GM23338 (cell line): ENCODE results near the gene XXYLT1. TPM values are rescaled to one million over a fixed set of nuclear protein-coding genes. Genes with fewer than 3 reads are reported as not detected.

Experiments
- ATAC-seq: fragments of 200-7000 bp; cut with Tn5 transposase; 3 replicates; pipeline ENCODE4 v1.9.1; 2020
- DNase-seq: peaks from one replicate; pipeline ENCODE4 v3.0.0-alpha.2; 2015; ENCODE audit warnings: low spot score
- H2AFZ ChIP-seq: fragments of 200-600 bp; sonication (generic); 2 replicates; pipeline ENCODE4 v1.8.0; 2016; ENCODE audit warnings: antibody characterized with exemption, mild to moderate bottlenecking, moderate library complexity
- H3F3A ChIP-seq: fragments of 200-600 bp; sonication (generic); replicated peaks from 2 replicates; pipeline ENCODE4 v1.8.0; 2017; ENCODE audit warnings: antibody characterized with exemption, mixed run types, low read depth
- H3K27ac ChIP-seq: fragments of 200-600 bp; sonication (generic); 2 replicates; pipeline ENCODE4 v1.6.1; 2016; ENCODE audit warnings: low read depth
- H3K27me3 ChIP-seq: fragments of 200-600 bp; sonication (generic); 2 replicates; pipeline ENCODE4 v1.8.0; 2016; ENCODE audit warnings: mild to moderate bottlenecking, mixed run types, moderate library complexity; ENCODE audit not compliant: insufficient read depth
- H3K36me3 ChIP-seq: fragments of 200-600 bp; sonication (generic); 2 replicates; pipeline ENCODE4 v1.8.0; 2016; ENCODE audit warnings: mild to moderate bottlenecking; ENCODE audit not compliant: insufficient read depth
- H3K4me1 ChIP-seq: fragments of 200-600 bp; sonication (generic); 2 replicates; pipeline ENCODE4 v1.8.0; 2016; ENCODE audit warnings: mild to moderate bottlenecking, moderate library complexity; ENCODE audit not compliant: insufficient read depth
- H3K4me2 ChIP-seq: fragments of 200-600 bp; sonication (generic); 2 replicates; pipeline ENCODE4 v1.7.1; 2017; ENCODE audit warnings: mixed run types
- H3K4me3 ChIP-seq: fragments of 200-600 bp; sonication (generic); 2 replicates; pipeline ENCODE4 v1.6.1; 2016; ENCODE audit warnings: mixed run types
- H3K79me2 ChIP-seq: fragments of 200-600 bp; sonication (generic); replicated peaks from 2 replicates; pipeline ENCODE4 v1.8.0; 2017; ENCODE audit warnings: mild to moderate bottlenecking; ENCODE audit not compliant: insufficient read depth
- H3K9me2 ChIP-seq: fragments of 200-600 bp; sonication (generic); 2 replicates; pipeline ENCODE4 v1.8.0; 2017; ENCODE audit not compliant: insufficient read depth
- H4K20me1 ChIP-seq: fragments of 200-600 bp; sonication (generic); replicated peaks from 2 replicates; pipeline ENCODE4 v1.8.0; 2017; ENCODE audit warnings: mild to moderate bottlenecking; ENCODE audit not compliant: insufficient read depth
- H3K27ac Mint-ChIP-seq: 2 replicates; pipeline ENCODE4 v1.8.0; 2020; ENCODE audit warnings: inconsistent platforms, mild to moderate bottlenecking, moderate library complexity, mixed read lengths
- H3K27me3 Mint-ChIP-seq: 3 replicates; pipeline ENCODE4 v1.8.0; 2022; ENCODE audit warnings: low read depth, mild to moderate bottlenecking, moderate library complexity, mixed read lengths, inconsistent platforms; ENCODE audit not compliant: insufficient read depth, poor library complexity
- H3K36me3 Mint-ChIP-seq: 3 replicates; pipeline ENCODE4 v1.8.0; 2021; ENCODE audit warnings: low read depth, mild to moderate bottlenecking, inconsistent platforms, moderate library complexity, mixed read lengths
- H3K4me1 Mint-ChIP-seq: 3 replicates; pipeline ENCODE4 v1.8.0; 2020; ENCODE audit warnings: mild to moderate bottlenecking, inconsistent platforms, mixed read lengths
- H3K4me3 Mint-ChIP-seq: 3 replicates; pipeline ENCODE4 v1.8.0; 2021; ENCODE audit warnings: moderate library complexity, mild to moderate bottlenecking, inconsistent platforms, mixed read lengths
- H3K9me3 Mint-ChIP-seq: 3 replicates; pipeline ENCODE4 v1.8.0; 2020; ENCODE audit warnings: moderate library complexity, mild to moderate bottlenecking, inconsistent platforms, mixed read lengths
- CREB1 ChIP-seq: fragments of 250-450 bp; sonication (Bioruptor Pico); IDR thresholded peaks from 2 replicates; pipeline ENCODE4 v1.5.0; 2020; ENCODE audit warnings: low read depth, mild to moderate bottlenecking, moderate library complexity
- polyA plus RNA-seq: library from polyadenylated mRNA; unstranded; fragments of >200 nt; fragmentation: Nextera tagmentation; extraction: Ambion mirVana; gene quantifications from 2 replicates; pipeline ENCODE4 v1.2.1, GENCODE V29; 2016
- total RNA-seq: library from RNA; depleted of rRNA; stranded (reverse); fragments of >200 nt; shearing (Covaris generic); gene quantifications from 2 replicates; pipeline ENCODE4 v1.2.3, GENCODE V29; 2014
- TF ChIP-seq, protein P1 (sequence below), 2 experiments: fragments of 200-600 bp in 1 of 2; sonication (generic) in 1 of 2; conservative IDR thresholded peaks; 2 replicates each; pipeline versions ENCODE4 v1.5.1 to v1.6.1; 2016 to 2017; ENCODE audit warnings: antibody characterized with exemption in 2 of 2, low read depth in 2 of 2, mild to moderate bottlenecking in 2 of 2, moderate library complexity in 1 of 2
- TF ChIP-seq, protein P2 (sequence below): fragments of 250-450 bp; sonication (Bioruptor Pico); IDR thresholded peaks from 2 replicates; pipeline ENCODE4 v1.5.0; 2020; ENCODE audit warnings: mild to moderate bottlenecking, moderate library complexity
- TF ChIP-seq, protein P3 (sequence below): IDR thresholded peaks from 2 replicates; pipeline ENCODE4 v1.6.1; 2016; ENCODE audit warnings: antibody characterized with exemption

The XXYLT1 gene
- total and polyA plus RNA-seq, 2 experiments from 2014 or later: 13.5 to 34.8 TPM

GRCh38 chr3:195271410-195272243 lies 668 bp upstream of the XXYLT1 start:
- Histone ChIP-seq H3K4me2 (peak overlapping the region; percentile 85), H3K9me2 (no peaks in the 10 kb centered on the region), H4K20me1 (peaks cover 31% of the 10 kb centered on the region), H3K4me1 (peaks cover 11% of the 10 kb centered on the region; the same call in 1 of the 2 replicates), H3K27me3 (no peaks in the 10 kb centered on the region), H3K4me3 (peak overlapping the region; percentile 83), H3F3A (no peaks in the 10 kb centered on the region), H2AFZ (peak overlapping the region; percentile 95), H3K36me3 (no peaks in the 10 kb centered on the region), H3K79me2 (peaks cover 35% of the 10 kb centered on the region), H3K27ac (peak overlapping the region; percentile 86; the same call in 1 of the 2 replicates)
- peak; percentile 73 for ATAC-seq
- peaks cover 22% of the 10 kb centered on the region for H3K4me1 Mint-ChIP-seq
- peaks cover 7% of the 10 kb centered on the region for H3K27me3 Mint-ChIP-seq
- TF ChIP-seq, protein P1, sequence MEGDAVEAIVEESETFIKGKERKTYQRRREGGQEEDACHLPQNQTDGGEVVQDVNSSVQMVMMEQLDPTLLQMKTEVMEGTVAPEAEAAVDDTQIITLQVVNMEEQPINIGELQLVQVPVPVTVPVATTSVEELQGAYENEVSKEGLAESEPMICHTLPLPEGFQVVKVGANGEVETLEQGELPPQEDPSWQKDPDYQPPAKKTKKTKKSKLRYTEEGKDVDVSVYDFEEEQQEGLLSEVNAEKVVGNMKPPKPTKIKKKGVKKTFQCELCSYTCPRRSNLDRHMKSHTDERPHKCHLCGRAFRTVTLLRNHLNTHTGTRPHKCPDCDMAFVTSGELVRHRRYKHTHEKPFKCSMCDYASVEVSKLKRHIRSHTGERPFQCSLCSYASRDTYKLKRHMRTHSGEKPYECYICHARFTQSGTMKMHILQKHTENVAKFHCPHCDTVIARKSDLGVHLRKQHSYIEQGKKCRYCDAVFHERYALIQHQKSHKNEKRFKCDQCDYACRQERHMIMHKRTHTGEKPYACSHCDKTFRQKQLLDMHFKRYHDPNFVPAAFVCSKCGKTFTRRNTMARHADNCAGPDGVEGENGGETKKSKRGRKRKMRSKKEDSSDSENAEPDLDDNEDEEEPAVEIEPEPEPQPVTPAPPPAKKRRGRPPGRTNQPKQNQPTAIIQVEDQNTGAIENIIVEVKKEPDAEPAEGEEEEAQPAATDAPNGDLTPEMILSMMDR (conservative IDR thresholded peaks at IDR 0.05; ENCODE audit: low read depth in 2 of 2): peak; percentile 82 to 96
- TF ChIP-seq, protein P2, sequence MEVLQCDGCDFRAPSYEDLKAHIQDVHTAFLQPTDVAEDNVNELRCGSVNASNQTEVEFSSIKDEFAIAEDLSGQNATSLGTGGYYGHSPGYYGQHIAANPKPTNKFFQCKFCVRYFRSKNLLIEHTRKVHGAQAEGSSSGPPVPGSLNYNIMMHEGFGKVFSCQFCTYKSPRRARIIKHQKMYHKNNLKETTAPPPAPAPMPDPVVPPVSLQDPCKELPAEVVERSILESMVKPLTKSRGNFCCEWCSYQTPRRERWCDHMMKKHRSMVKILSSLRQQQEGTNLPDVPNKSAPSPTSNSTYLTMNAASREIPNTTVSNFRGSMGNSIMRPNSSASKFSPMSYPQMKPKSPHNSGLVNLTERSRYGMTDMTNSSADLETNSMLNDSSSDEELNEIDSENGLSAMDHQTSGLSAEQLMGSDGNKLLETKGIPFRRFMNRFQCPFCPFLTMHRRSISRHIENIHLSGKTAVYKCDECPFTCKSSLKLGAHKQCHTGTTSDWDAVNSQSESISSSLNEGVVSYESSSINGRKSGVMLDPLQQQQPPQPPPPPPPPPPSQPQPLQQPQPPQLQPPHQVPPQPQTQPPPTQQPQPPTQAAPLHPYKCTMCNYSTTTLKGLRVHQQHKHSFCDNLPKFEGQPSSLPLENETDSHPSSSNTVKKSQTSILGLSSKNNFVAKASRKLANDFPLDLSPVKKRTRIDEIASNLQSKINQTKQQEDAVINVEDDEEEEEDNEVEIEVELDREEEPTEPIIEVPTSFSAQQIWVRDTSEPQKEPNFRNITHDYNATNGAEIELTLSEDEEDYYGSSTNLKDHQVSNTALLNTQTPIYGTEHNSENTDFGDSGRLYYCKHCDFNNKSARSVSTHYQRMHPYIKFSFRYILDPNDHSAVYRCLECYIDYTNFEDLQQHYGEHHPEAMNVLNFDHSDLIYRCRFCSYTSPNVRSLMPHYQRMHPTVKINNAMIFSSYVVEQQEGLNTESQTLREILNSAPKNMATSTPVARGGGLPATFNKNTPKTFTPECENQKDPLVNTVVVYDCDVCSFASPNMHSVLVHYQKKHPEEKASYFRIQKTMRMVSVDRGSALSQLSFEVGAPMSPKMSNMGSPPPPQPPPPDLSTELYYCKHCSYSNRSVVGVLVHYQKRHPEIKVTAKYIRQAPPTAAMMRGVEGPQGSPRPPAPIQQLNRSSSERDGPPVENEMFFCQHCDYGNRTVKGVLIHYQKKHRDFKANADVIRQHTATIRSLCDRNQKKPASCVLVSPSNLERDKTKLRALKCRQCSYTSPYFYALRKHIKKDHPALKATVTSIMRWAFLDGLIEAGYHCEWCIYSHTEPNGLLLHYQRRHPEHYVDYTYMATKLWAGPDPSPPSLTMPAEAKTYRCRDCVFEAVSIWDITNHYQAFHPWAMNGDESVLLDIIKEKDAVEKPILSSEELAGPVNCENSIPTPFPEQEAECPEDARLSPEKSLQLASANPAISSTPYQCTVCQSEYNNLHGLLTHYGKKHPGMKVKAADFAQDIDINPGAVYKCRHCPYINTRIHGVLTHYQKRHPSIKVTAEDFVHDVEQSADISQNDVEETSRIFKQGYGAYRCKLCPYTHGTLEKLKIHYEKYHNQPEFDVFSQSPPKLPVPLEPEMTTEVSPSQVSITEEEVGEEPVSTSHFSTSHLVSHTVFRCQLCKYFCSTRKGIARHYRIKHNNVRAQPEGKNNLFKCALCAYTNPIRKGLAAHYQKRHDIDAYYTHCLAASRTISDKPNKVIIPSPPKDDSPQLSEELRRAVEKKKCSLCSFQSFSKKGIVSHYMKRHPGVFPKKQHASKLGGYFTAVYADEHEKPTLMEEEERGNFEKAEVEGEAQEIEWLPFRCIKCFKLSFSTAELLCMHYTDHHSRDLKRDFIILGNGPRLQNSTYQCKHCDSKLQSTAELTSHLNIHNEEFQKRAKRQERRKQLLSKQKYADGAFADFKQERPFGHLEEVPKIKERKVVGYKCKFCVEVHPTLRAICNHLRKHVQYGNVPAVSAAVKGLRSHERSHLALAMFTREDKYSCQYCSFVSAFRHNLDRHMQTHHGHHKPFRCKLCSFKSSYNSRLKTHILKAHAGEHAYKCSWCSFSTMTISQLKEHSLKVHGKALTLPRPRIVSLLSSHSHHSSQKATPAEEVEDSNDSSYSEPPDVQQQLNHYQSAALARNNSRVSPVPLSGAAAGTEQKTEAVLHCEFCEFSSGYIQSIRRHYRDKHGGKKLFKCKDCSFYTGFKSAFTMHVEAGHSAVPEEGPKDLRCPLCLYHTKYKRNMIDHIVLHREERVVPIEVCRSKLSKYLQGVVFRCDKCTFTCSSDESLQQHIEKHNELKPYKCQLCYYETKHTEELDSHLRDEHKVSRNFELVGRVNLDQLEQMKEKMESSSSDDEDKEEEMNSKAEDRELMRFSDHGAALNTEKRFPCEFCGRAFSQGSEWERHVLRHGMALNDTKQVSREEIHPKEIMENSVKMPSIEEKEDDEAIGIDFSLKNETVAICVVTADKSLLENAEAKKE (CRISPR knock-in tag): no peak
- TF ChIP-seq, protein P3, sequence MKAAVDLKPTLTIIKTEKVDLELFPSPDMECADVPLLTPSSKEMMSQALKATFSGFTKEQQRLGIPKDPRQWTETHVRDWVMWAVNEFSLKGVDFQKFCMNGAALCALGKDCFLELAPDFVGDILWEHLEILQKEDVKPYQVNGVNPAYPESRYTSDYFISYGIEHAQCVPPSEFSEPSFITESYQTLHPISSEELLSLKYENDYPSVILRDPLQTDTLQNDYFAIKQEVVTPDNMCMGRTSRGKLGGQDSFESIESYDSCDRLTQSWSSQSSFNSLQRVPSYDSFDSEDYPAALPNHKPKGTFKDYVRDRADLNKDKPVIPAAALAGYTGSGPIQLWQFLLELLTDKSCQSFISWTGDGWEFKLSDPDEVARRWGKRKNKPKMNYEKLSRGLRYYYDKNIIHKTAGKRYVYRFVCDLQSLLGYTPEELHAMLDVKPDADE: no peak
- TF ChIP-seq CREB1 (CRISPR knock-in tag): peak; percentile 62
- peak overlapping the region; percentile 89 for H3K27ac Mint-ChIP-seq
- DNase-seq: peak; percentile 89
- peak overlapping the region; percentile 82 for H3K4me3 Mint-ChIP-seq
- no peaks in the 10 kb centered on the region for H3K9me3 Mint-ChIP-seq
- peaks cover 22% of the 10 kb centered on the region for H3K36me3 Mint-ChIP-seq
